Measurements from ENCODE around the gene ASMT.

Gene ASMT

GRCh38 chrX:1597345-1598020 lies 17.4 kb upstream of the ASMT start:
- Histone ChIP-seq H3K9me3 (ENCODE audit: severe bottlenecking) (no peaks in the 10 kb centered on the region), H3K36me3 (peaks cover 86% of the 10 kb centered on the region), H3K4me3 (ENCODE audit: low read depth, low read length) (no peak overlapping the region), H3K27me3 (ENCODE audit: insufficient read depth, low read depth, severe bottlenecking) (no peaks in the 10 kb centered on the region), H3K27ac (no peak overlapping the region)
- TF ChIP-seq CTCF (IDR thresholded peaks at IDR 0.05; ENCODE audit: low read depth, low read length): no peak
- DNase-seq: no peak

GRCh38 chrX:1598021-1598875 lies 16.6 kb upstream of the ASMT start:
- Histone ChIP-seq H3K9me3 (ENCODE audit: severe bottlenecking) (no peaks in the 10 kb centered on the region), H3K27ac (no peak overlapping the region), H3K36me3 (peaks cover 92% of the 10 kb centered on the region)

GRCh38 chrX:1598876-1599790 lies 15.7 kb upstream of the ASMT start:
- Histone ChIP-seq H3K36me3 (peaks cover 90% of the 10 kb centered on the region), H3K4me3 (ENCODE audit: low read depth, low read length) (no peak overlapping the region), H3K9me3 (ENCODE audit: severe bottlenecking) (no peaks in the 10 kb centered on the region), H3K27ac (no peak overlapping the region), H3K27me3 (ENCODE audit: insufficient read depth, low read depth, severe bottlenecking) (no peaks in the 10 kb centered on the region)
- TF ChIP-seq CTCF (IDR thresholded peaks at IDR 0.05; ENCODE audit: low read depth, low read length): no peak
- no peak for DNase-seq

More at GRCh38 chrX:1598021-1598875, 16.6 kb upstream of the ASMT start:
- H3K4me3 ChIP-seq (ENCODE audit: low read depth, low read length): no peak overlapping the region
- no peak for TF ChIP-seq CTCF (IDR thresholded peaks at IDR 0.05; ENCODE audit: low read depth, low read length)
- DNase-seq: no peak
- H3K27me3 ChIP-seq (ENCODE audit: insufficient read depth, low read depth, severe bottlenecking): no peaks in the 10 kb centered on the region

- Histone ChIP-seq H3K27ac (no peak overlapping the region), H3K27me3 (ENCODE audit: insufficient read depth, low read depth, severe bottlenecking) (no peaks in the 10 kb centered on the region), H3K36me3 (peaks cover 90% of the 10 kb centered on the region), H3K4me3 (ENCODE audit: low read depth, low read length) (no peak overlapping the region), H3K9me3 (ENCODE audit: severe bottlenecking) (no peaks in the 10 kb centered on the region)
- no peak for DNase-seq
- TF ChIP-seq CTCF (IDR thresholded peaks at IDR 0.05; ENCODE audit: low read depth, low read length): no peak
Measured at GRCh38 chrX:1599791-1600405, 15.0 kb upstream of the ASMT start.

- H3K9me3 ChIP-seq (ENCODE audit: severe bottlenecking): no peaks in the 10 kb centered on the region
- no peak overlapping the region for H3K4me3 ChIP-seq (ENCODE audit: low read depth, low read length)
- no peak for TF ChIP-seq CTCF (IDR thresholded peaks at IDR 0.05; ENCODE audit: low read depth, low read length)
- no peaks in the 10 kb centered on the region for H3K27me3 ChIP-seq (ENCODE audit: insufficient read depth, low read depth, severe bottlenecking)
- H3K27ac ChIP-seq: no peak overlapping the region
- H3K36me3 ChIP-seq: peaks cover 83% of the 10 kb centered on the region
- DNase-seq: no peak
Measured at GRCh38 chrX:1600406-1601050, 14.3 kb upstream of the ASMT start.

All from WERI-Rb-1 (cell line).